Gastrocnemius medialis (tissue), 4 donors: ENCODE results near the gene IGF2. TPM values are rescaled to one million over a fixed set of nuclear protein-coding genes. Genes with fewer than 3 reads are reported as not detected.

Experiments
- ATAC-seq, 2 donors: fragments of 150-250 bp; one replicate each; pipeline ENCODE4 v1.9.1; 2016
- DNase-seq, 2 donors: peaks; one replicate each; pipeline ENCODE4 v3.0.0-alpha.2; 2019
- H3K27ac ChIP-seq, 4 donors: fragments of 200-600 bp; sonication (generic); 1 replicate in 1 of 4; 2 replicates in 3 of 4; pipeline ENCODE4 v1.5.1; 2016 to 2018; ENCODE audit warnings: mild to moderate bottlenecking in 2 of 4, moderate library complexity in 1 of 4
- H3K27me3 ChIP-seq, 3 donors: fragments of 200-600 bp; sonication (generic) in 2 of 3; 1 replicate in 1 of 3; 2 replicates in 2 of 3; pipeline versions ENCODE4 v1.5.1 to v1.6.0; 2016 to 2019; ENCODE audit warnings: mild to moderate bottlenecking in 1 of 3, moderate library complexity in 1 of 3
- H3K36me3 ChIP-seq, 2 donors: fragments of 200-600 bp; sonication (generic) in 1 of 2; one replicate each; pipeline ENCODE4 v1.5.1; 2017 to 2018
- H3K4me1 ChIP-seq, 2 donors: fragments of 200-600 bp; sonication (generic) in 1 of 2; one replicate each; pipeline ENCODE4 v1.5.1; 2016 to 2017; ENCODE audit warnings: mild to moderate bottlenecking in 2 of 2
- H3K4me3 ChIP-seq, 4 donors: fragments of 200-600 bp; sonication (generic) in 3 of 4; 1 replicate in 1 of 4; 2 replicates in 3 of 4; pipeline ENCODE4 v1.5.1; 2016 to 2019; ENCODE audit warnings: mild to moderate bottlenecking in 2 of 4
- H3K9me3 ChIP-seq, 3 donors: fragments of 200-600 bp; sonication (generic) in 2 of 3; 1 replicate in 1 of 3; 2 replicates in 2 of 3; pipeline ENCODE4 v1.5.1; 2016 to 2019
- POLR2A ChIP-seq, 2 donors: fragments of 450-650 bp; IDR thresholded peaks; one replicate each; pipeline ENCODE4 v1.6.1; 2017; ENCODE audit warnings: antibody characterized with exemption in 2 of 2, mild to moderate bottlenecking in 2 of 2, moderate library complexity in 2 of 2
- in situ Hi-C, 4 donors: fragments of 200-750 bp; cut with MboI; loops; one replicate each; pipeline versions ENCODE4 v1.15.0 to v1.8.0; 2017; ENCODE audit warnings: low sequenced_read_pairs in 4 of 4
- intact Hi-C: fragments of 100-400 bp; cut with DNase I; formaldehyde crosslinking; loops from one replicate; pipeline ENCODE4 v1.15.1; 2023; ENCODE audit warnings: low total_unique reads
- total RNA-seq, 4 donors: library from RNA; depleted of rRNA; stranded (reverse); fragments of >200 nt; gene quantifications; one replicate each; pipeline versions ENCODE4 v1.1.0 to v1.2.3, GENCODE V29; 2016
- TF ChIP-seq, protein P1 (sequence below), 5 experiments: fragments of 450-650 bp in 3 of 5; fragments of 200-600 bp in 2 of 5; sonication (generic) in 2 of 5; IDR thresholded peaks in 4 of 5; conservative IDR thresholded peaks in 1 of 5; 1 replicate in 4 of 5; 2 replicates in 1 of 5; pipeline ENCODE4 v1.5.1; 2016 to 2019; ENCODE audit warnings: antibody characterized with exemption in 5 of 5, mild to moderate bottlenecking in 3 of 5, moderate library complexity in 3 of 5

IGF2 gene
- total RNA-seq, 4 donors from 2014 or later, result 21.6 to 42.4 (median 29.2) TPM

DNA sequence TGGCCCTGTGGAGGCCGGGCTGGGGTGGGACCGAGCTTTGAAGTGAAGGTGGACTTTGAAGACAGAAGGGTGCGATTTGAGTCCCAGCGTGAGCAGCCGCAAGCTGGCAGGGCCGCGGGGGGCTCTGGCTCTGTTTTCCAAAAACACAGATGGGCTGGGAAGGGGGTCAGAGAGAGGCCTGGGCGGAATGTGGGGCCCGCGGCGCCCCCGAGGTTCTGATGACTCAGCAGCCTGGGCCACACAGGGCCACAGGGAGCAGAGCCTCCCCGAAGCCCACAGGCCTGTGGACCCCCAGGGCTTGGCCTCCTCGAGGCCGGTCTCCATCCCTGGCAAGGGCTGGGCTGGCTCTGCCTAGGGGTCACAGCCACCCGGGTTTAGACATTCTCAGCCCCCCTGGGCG, 15.7 kb upstream of the IGF2 start:
- no peak for TF ChIP-seq POLR2A (IDR thresholded peaks at IDR 0.05)
- TF ChIP-seq, protein P1, sequence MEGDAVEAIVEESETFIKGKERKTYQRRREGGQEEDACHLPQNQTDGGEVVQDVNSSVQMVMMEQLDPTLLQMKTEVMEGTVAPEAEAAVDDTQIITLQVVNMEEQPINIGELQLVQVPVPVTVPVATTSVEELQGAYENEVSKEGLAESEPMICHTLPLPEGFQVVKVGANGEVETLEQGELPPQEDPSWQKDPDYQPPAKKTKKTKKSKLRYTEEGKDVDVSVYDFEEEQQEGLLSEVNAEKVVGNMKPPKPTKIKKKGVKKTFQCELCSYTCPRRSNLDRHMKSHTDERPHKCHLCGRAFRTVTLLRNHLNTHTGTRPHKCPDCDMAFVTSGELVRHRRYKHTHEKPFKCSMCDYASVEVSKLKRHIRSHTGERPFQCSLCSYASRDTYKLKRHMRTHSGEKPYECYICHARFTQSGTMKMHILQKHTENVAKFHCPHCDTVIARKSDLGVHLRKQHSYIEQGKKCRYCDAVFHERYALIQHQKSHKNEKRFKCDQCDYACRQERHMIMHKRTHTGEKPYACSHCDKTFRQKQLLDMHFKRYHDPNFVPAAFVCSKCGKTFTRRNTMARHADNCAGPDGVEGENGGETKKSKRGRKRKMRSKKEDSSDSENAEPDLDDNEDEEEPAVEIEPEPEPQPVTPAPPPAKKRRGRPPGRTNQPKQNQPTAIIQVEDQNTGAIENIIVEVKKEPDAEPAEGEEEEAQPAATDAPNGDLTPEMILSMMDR (IDR thresholded peaks at IDR 0.05 in 4 of 5, conservative IDR thresholded peaks at IDR 0.05 in 1 of 5), result no peak
- DNase-seq, result no peak
- H3K36me3 ChIP-seq, result no peaks in the 10 kb centered on the region
- ATAC-seq, result no peak
- H3K4me3 ChIP-seq, result no peak overlapping the region
- in situ Hi-C loops (loop anchor here (5.0 to 25.0 kb wide), 5 partner anchors 268 to 493 kb away; partner anchors contain the start of genes KRTAP5-6 (in 3 of the 4) and PRR33 (in 1 of the 4)), intact Hi-C loops (no loop called here)
- no peaks in the 10 kb centered on the region for H3K9me3 ChIP-seq
- no peak overlapping the region for H3K27ac ChIP-seq
- no peaks in the 10 kb centered on the region for H3K27me3 ChIP-seq
- peaks cover 7 to 10% of the 10 kb centered on the region in 2 donors for H3K4me1 ChIP-seq

DNA sequence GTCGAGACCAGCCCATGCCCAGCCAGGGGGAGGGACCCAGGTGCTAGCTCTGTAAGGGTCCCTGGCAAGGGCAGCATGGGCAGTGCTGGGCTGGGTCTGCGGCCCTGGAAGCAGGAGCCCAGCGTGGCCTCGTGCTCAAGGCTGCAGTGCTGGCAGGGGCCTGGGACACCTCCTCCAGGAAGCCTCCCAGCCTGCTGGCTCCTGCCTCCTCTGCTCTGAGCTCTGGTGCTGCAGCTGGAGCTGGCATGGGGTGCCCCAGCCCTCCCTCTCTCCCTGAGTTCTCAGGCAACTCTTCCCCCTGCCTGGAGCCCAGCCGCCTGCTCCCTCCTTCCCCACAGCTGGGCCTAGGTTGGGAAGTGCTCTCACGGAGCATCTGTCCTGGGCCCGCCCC, 15.0 kb upstream of the IGF2 start:
- H3K27me3 ChIP-seq, result no peaks in the 10 kb centered on the region
- DNase-seq (no peak), ATAC-seq (no peak)
- in situ Hi-C loops (loop anchor here (5.0 to 25.0 kb wide), 5 partner anchors 267 to 492 kb away; partner anchors contain the start of genes KRTAP5-6 (in 3 of the 4) and PRR33 (in 1 of the 4)), intact Hi-C loops (no loop called here)
- no peak overlapping the region for H3K27ac ChIP-seq
- no peaks in the 10 kb centered on the region for H3K36me3 ChIP-seq
- no peaks in the 10 kb centered on the region for H3K9me3 ChIP-seq
- TF ChIP-seq, protein P1 (IDR thresholded peaks at IDR 0.05 in 4 of 5, conservative IDR thresholded peaks at IDR 0.05 in 1 of 5), result no peak
- no peak for TF ChIP-seq POLR2A (IDR thresholded peaks at IDR 0.05)
- peaks cover 9 to 17% of the 10 kb centered on the region in 2 donors for H3K4me1 ChIP-seq
- no peak overlapping the region for H3K4me3 ChIP-seq

DNA sequence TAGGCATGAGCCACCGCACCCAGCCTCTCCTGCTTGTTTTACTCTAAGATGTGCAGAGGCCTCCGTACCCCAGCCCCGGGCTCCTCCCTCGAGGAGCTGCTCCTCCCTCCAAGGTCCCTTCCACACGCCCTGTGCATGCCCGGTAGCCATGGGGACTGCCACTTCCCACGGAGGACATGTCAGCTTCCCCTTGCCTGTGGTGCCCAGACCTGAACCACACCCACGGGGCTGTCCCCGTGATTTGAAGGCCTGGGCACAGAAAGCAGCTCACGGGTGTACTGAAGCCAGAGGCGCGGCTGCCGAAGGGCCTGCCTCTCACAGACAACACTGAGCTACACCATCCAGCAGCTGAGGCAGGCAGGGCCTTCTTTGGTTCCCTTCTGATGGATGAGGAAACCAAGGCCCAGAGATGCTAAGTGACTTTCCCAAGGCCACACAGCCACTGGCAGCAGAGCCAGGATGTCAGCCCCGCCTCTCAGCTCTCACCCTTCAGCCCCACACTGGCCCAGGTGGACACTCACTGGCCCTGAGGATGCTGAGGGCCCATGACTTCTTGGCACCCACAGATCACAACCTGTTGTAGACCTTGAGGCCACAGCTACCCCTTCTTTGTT, 14.5 kb upstream of the IGF2 start:
- no peaks in the 10 kb centered on the region for H3K9me3 ChIP-seq
- TF ChIP-seq, protein P1 (IDR thresholded peaks at IDR 0.05 in 4 of 5, conservative IDR thresholded peaks at IDR 0.05 in 1 of 5), result no peak
- TF ChIP-seq POLR2A (IDR thresholded peaks at IDR 0.05), result no peak
- no peak for DNase-seq
- H3K36me3 ChIP-seq, result no peaks in the 10 kb centered on the region
- H3K4me3 ChIP-seq, result no peak overlapping the region
- peaks cover 9 to 20% of the 10 kb centered on the region in 2 donors for H3K4me1 ChIP-seq
- ATAC-seq, result no peak
- H3K27ac ChIP-seq, result no peak overlapping the region
- no peaks in the 10 kb centered on the region for H3K27me3 ChIP-seq
- intact Hi-C loops, result no loop called here
- in situ Hi-C loops, result loop anchor here (5.0 to 25.0 kb wide), 5 partner anchors 266 to 491 kb away; partner anchors contain the start of genes KRTAP5-6 (in 3 of the 4) and PRR33 (in 1 of the 4)

DNA sequence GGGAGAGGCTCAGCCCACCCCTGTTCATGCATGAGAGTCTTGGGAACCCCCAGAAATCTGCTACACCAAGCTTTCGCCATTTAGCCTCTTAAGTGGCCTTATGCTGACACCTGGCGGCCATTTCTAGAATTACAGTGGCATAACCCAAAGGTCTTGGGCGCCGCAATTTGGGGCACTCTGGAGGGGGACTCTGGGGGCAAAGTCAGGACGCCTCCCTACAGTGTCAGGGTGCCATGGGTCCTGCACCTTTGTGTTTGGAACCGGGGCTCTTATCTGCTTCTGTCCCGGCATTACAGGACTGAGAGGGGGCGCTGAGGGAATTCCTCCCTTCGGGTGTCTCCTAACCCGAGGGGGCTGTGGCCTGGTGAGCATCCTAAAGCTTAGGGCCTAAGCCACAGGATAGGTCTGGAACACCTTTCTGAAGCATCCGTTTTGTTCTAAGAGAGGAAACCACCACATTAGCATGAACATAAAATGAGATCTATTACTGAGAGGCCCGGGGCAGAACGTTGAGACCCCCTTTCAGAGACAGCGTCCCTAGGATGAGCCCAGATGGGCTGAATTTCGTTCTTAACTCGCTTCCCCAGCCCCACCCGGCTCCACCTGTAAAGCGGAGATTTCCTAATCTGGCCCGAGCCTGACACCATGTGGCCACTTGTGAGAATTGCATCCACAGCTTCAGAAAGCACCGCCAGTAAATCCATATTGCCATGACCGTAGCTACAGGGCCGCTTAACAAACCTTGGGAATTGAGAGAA, 12.5 kb upstream of the IGF2 start:
- H3K4me1 ChIP-seq, result peaks cover 9 to 20% of the 10 kb centered on the region in 2 donors
- H3K4me3 ChIP-seq, result no peak overlapping the region
- intact Hi-C loops (loop anchor here (1.0 to 2.0 kb wide), 4 partner anchors 59 to 458 kb away; no protein-coding TSS in a partner anchor), in situ Hi-C loops (loop anchor here (5.0 to 25.0 kb wide), 5 partner anchors 264 to 489 kb away; partner anchors contain the start of genes KRTAP5-6 (in 3 of the 4) and PRR33 (in 1 of the 4))
- H3K9me3 ChIP-seq, result no peaks in the 10 kb centered on the region
- H3K27me3 ChIP-seq, result peaks cover 0 to 7% (median 0%) of the 10 kb centered on the region in 3 donors
- no peak for TF ChIP-seq POLR2A (IDR thresholded peaks at IDR 0.05)
- TF ChIP-seq, protein P1 (IDR thresholded peaks at IDR 0.05 in 4 of 5, conservative IDR thresholded peaks at IDR 0.05 in 1 of 5), result peak; percentile 72 to 97 (median 93)
- peak overlapping the region; percentile 28 to 52 (median 38) for H3K27ac ChIP-seq
- no peaks in the 10 kb centered on the region for H3K36me3 ChIP-seq
- peak; percentile 48 to 77 for DNase-seq
- peak; percentile 71 to 73 for ATAC-seq
